GM18909 (cell line): ENCODE data around the gene RAB24.
"Not testable (repeated sequence)": the region's sequence is repeated elsewhere in the genome, so short reads cannot be mapped to it uniquely, and the experiment has no call there.

ENCODE experiments used
- ATAC-seq: cut with Tn5 transposase; IDR thresholded peaks from one replicate; pipeline ENCODE4 v1.9.1; 2021; ENCODE audit warnings: mild to moderate bottlenecking; ENCODE audit not compliant: unreplicated experiment, poor library complexity

Gene RAB24

GRCh38 chr5:177303121-177303924 lies at the start of gene RAB24, which contains the start of gene PRELID1:
Gene RAB24, minus strand, starts transcription at chr5:177303719. Its CDS starts 431 bp downstream, at chr5:177303288.
Gene PRELID1, plus strand, starts transcription at chr5:177303799. Its CDS starts 187 bp downstream, at chr5:177303986.
- ATAC-seq, result peak; percentile 72

- ATAC-seq, result no peak
Observed at GRCh38 chr5:177353093-177353492, 49.6 kb upstream of the RAB24 start.

- ATAC-seq, result peak; percentile 92
Observed at GRCh38 chr5:177351392-177352329, 48.1 kb upstream of the RAB24 start, which contains the start of gene LMAN2. Gene LMAN2, minus strand, starts transcription at chr5:177351668. Its CDS starts 21 bp downstream, at chr5:177351647.

GRCh38 chr5:177350776-177351391 lies 47.4 kb upstream of the RAB24 start:
- no peak for ATAC-seq

- ATAC-seq, result no peak
Observed at GRCh38 chr5:177349762-177350161, 46.2 kb upstream of the RAB24 start.

- ATAC-seq, result no peak
Observed at GRCh38 chr5:177349362-177349647, 45.8 kb upstream of the RAB24 start.

GRCh38 chr5:177347699-177348098 lies 44.2 kb upstream of the RAB24 start:
- no peak for ATAC-seq

- ATAC-seq, result no peak
Observed at GRCh38 chr5:177346820-177347219, 43.3 kb upstream of the RAB24 start.

- ATAC-seq, result no peak
Observed at GRCh38 chr5:177344891-177345290, 41.4 kb upstream of the RAB24 start.

GRCh38 chr5:177343777-177344176 lies 40.3 kb upstream of the RAB24 start:
- ATAC-seq, result no peak

- ATAC-seq, result not testable (repeated sequence)
Observed at GRCh38 chr5:177343000-177343399, 39.5 kb upstream of the RAB24 start.

GRCh38 chr5:177339107-177339638 lies 35.7 kb upstream of the RAB24 start:
- ATAC-seq, result no peak

GRCh38 chr5:177338251-177339106 lies 35.0 kb upstream of the RAB24 start:
- no peak for ATAC-seq

- no peak for ATAC-seq
Observed at GRCh38 chr5:177336603-177337494, 33.3 kb upstream of the RAB24 start.

- ATAC-seq, result no peak
Observed at GRCh38 chr5:177336112-177336511, 32.6 kb upstream of the RAB24 start.

GRCh38 chr5:177335701-177336065 lies 32.2 kb upstream of the RAB24 start:
- no peak for ATAC-seq

GRCh38 chr5:177334781-177335700 lies 31.5 kb upstream of the RAB24 start:
- ATAC-seq, result no peak

GRCh38 chr5:177334155-177334551 lies 30.6 kb upstream of the RAB24 start:
- ATAC-seq, result no peak
